ENCODE data around the gene PHRF1. TPM values are rescaled to one million over a fixed set of nuclear protein-coding genes. Genes with fewer than 3 reads are reported as not detected.

The PHRF1 gene
- polyA plus RNA-seq, 1 donor from 2014 or later = 8.5 TPM

GRCh38 chr11:621838-622237 is 45.6 kb downstream of the PHRF1 start:
- H3K36me3 ChIP-seq (ENCODE audit: insufficient read depth, low read length) = no peaks in the 10 kb centered on the region
- no peak overlapping the region for H2AFZ ChIP-seq (ENCODE audit: low read depth, low read length)

GRCh38 chr11:623349-623869 is 47.1 kb downstream of the PHRF1 start:
- Histone ChIP-seq H3F3A (ENCODE audit: insufficient read depth, low read length, poor library complexity, severe bottlenecking) (no peaks in the 10 kb centered on the region), H3K27me3 (ENCODE audit: insufficient read depth, low read depth, low read length) (no peaks in the 10 kb centered on the region), H3K9me2 (ENCODE audit: insufficient read depth, low read length) (no peaks in the 10 kb centered on the region), H3K79me2 (replicated peaks; ENCODE audit: insufficient read depth, low read length) (no peaks in the 10 kb centered on the region), H4K20me1 (ENCODE audit: insufficient read depth) (no peaks in the 10 kb centered on the region), H2AFZ (ENCODE audit: low read depth, low read length) (no peak overlapping the region), H3K27ac (ENCODE audit: low read length) (no peak overlapping the region), H3K9ac (ENCODE audit: low read length) (no peak overlapping the region), H3K36me3 (ENCODE audit: insufficient read depth, low read length) (no peaks in the 10 kb centered on the region), H3K4me3 (ENCODE audit: low read length) (no peak overlapping the region), H3K4me2 (ENCODE audit: low read length) (no peak overlapping the region), H3K9me3 (ENCODE audit: low read length) (no peaks in the 10 kb centered on the region)
- no peak for TF ChIP-seq SMC3 (conservative IDR thresholded peaks at IDR 0.05; ENCODE audit: poor library complexity)
- TF ChIP-seq POLR2AphosphoS5 (IDR thresholded peaks at IDR 0.05) = no peak
- no peak for TF ChIP-seq RAD21 (conservative IDR thresholded peaks at IDR 0.05)
- no peak for TF ChIP-seq CTCF (IDR thresholded peaks at IDR 0.05; ENCODE audit: poor library complexity, severe bottlenecking)
- no peak for TF ChIP-seq TAF1 (IDR thresholded peaks at IDR 0.05; ENCODE audit: low read depth)
- TF ChIP-seq REST (IDR thresholded peaks at IDR 0.05; ENCODE audit: borderline replicate concordance) = no peak
- no peak for TF ChIP-seq EP300 (conservative IDR thresholded peaks at IDR 0.05; ENCODE audit: poor library complexity, severe bottlenecking)

More at GRCh38 chr11:621838-622237, 45.6 kb downstream of the PHRF1 start:
- Histone ChIP-seq H4K20me1 (ENCODE audit: insufficient read depth) (no peaks in the 10 kb centered on the region), H3K27ac (ENCODE audit: low read length) (no peak overlapping the region), H3F3A (ENCODE audit: insufficient read depth, low read length, poor library complexity, severe bottlenecking) (no peaks in the 10 kb centered on the region), H3K4me2 (ENCODE audit: low read length) (no peak overlapping the region), H3K79me2 (replicated peaks; ENCODE audit: insufficient read depth, low read length) (no peaks in the 10 kb centered on the region), H3K4me3 (ENCODE audit: low read length) (no peak overlapping the region), H3K9me2 (ENCODE audit: insufficient read depth, low read length) (no peaks in the 10 kb centered on the region), H3K9ac (ENCODE audit: low read length) (no peak overlapping the region), H3K27me3 (ENCODE audit: insufficient read depth, low read depth, low read length) (no peaks in the 10 kb centered on the region), H3K9me3 (ENCODE audit: low read length) (no peaks in the 10 kb centered on the region)
- TF ChIP-seq POLR2AphosphoS5 (IDR thresholded peaks at IDR 0.05) (no peak), TAF1 (IDR thresholded peaks at IDR 0.05; ENCODE audit: low read depth) (no peak), SMC3 (conservative IDR thresholded peaks at IDR 0.05; ENCODE audit: poor library complexity) (no peak), EP300 (conservative IDR thresholded peaks at IDR 0.05; ENCODE audit: poor library complexity, severe bottlenecking) (no peak), MXI1 (conservative IDR thresholded peaks at IDR 0.05; ENCODE audit: poor library complexity, severe bottlenecking) (no peak), CTCF (IDR thresholded peaks at IDR 0.05; ENCODE audit: poor library complexity, severe bottlenecking) (no peak), REST (IDR thresholded peaks at IDR 0.05; ENCODE audit: borderline replicate concordance) (no peak), RAD21 (conservative IDR thresholded peaks at IDR 0.05) (no peak), EZH2 (IDR thresholded peaks at IDR 0.05; ENCODE audit: borderline replicate concordance, insufficient read depth, low read length, poor library complexity, severe bottlenecking) (no peak)
